ENCODE results near the gene KRT6A.

Gene KRT6A

GRCh38 chr12:52493172-52493571 lies at the start of gene KRT6A:
TSS of gene KRT6A (minus strand) at chr12:52493257. CDS start at chr12:52493188, 69 bp downstream.
- H3K36me3 ChIP-seq (ENCODE audit: control insufficient read depth in 2 of 2, insufficient read depth in 2 of 2, low read length in 2 of 2): no peaks in the 10 kb centered on the region
- no peaks in the 10 kb centered on the region for H3K4me1 ChIP-seq (ENCODE audit: control insufficient read depth in 2 of 2, insufficient read depth in 2 of 2, low read length in 2 of 2)
- H3K9ac ChIP-seq (ENCODE audit: low read depth in 1 of 2, low read length in 2 of 2): no peak within 1 kb of the TSS
- no peak within 1 kb of the TSS for H3K4me3 ChIP-seq (ENCODE audit: low read length in 2 of 2)
- H3K27me3 ChIP-seq (ENCODE audit: control insufficient read depth in 2 of 2, insufficient read depth in 2 of 2, low read length in 2 of 2): peaks cover 0 to 8% of the 10 kb centered on the region in 2 donors
- no peak within 1 kb of the TSS for H3K27ac ChIP-seq (ENCODE audit: low read depth in 2 of 2, low read length in 2 of 2)
- H3K9me3 ChIP-seq (ENCODE audit: control insufficient read depth in 2 of 2, low read length in 2 of 2): no peaks in the 10 kb centered on the region

GRCh38 chr12:52542157-52542556 lies 49.1 kb upstream of the KRT6A start:
- Histone ChIP-seq H3K4me1 (ENCODE audit: control insufficient read depth in 2 of 2, insufficient read depth in 2 of 2, low read length in 2 of 2) (peaks cover 0 to 5% of the 10 kb centered on the region in 2 donors), H3K27me3 (ENCODE audit: control insufficient read depth in 2 of 2, insufficient read depth in 2 of 2, low read length in 2 of 2) (peaks cover 0 to 2% of the 10 kb centered on the region in 2 donors), H3K36me3 (ENCODE audit: control insufficient read depth in 2 of 2, insufficient read depth in 2 of 2, low read length in 2 of 2) (no peaks in the 10 kb centered on the region)

GRCh38 chr12:52541709-52542108 lies 48.7 kb upstream of the KRT6A start:
- Histone ChIP-seq H3K9me3 (ENCODE audit: control insufficient read depth in 2 of 2, low read length in 2 of 2) (no peaks in the 10 kb centered on the region), H3K36me3 (ENCODE audit: control insufficient read depth in 2 of 2, insufficient read depth in 2 of 2, low read length in 2 of 2) (no peaks in the 10 kb centered on the region), H3K4me1 (ENCODE audit: control insufficient read depth in 2 of 2, insufficient read depth in 2 of 2, low read length in 2 of 2) (peaks cover 0 to 5% of the 10 kb centered on the region in 2 donors), H3K9ac (ENCODE audit: low read depth in 1 of 2, low read length in 2 of 2) (no peak overlapping the region), H3K4me3 (ENCODE audit: low read length in 2 of 2) (no peak overlapping the region), H3K27me3 (ENCODE audit: control insufficient read depth in 2 of 2, insufficient read depth in 2 of 2, low read length in 2 of 2) (peaks cover 0 to 2% of the 10 kb centered on the region in 2 donors), H3K27ac (ENCODE audit: low read depth in 2 of 2, low read length in 2 of 2) (no peak overlapping the region)

More at GRCh38 chr12:52542157-52542556, 49.1 kb upstream of the KRT6A start:
- H3K27ac ChIP-seq (ENCODE audit: low read depth in 2 of 2, low read length in 2 of 2): no peak overlapping the region
- H3K4me3 ChIP-seq (ENCODE audit: low read length in 2 of 2): no peak overlapping the region
- H3K9me3 ChIP-seq (ENCODE audit: control insufficient read depth in 2 of 2, low read length in 2 of 2): no peaks in the 10 kb centered on the region
- H3K9ac ChIP-seq (ENCODE audit: low read depth in 1 of 2, low read length in 2 of 2): no peak overlapping the region

- peaks cover 0 to 5% of the 10 kb centered on the region in 2 donors for H3K4me1 ChIP-seq (ENCODE audit: control insufficient read depth in 2 of 2, insufficient read depth in 2 of 2, low read length in 2 of 2)
- H3K27ac ChIP-seq (ENCODE audit: low read depth in 2 of 2, low read length in 2 of 2): no peak overlapping the region
- H3K9me3 ChIP-seq (ENCODE audit: control insufficient read depth in 2 of 2, low read length in 2 of 2): no peaks in the 10 kb centered on the region
- no peaks in the 10 kb centered on the region for H3K27me3 ChIP-seq (ENCODE audit: control insufficient read depth in 2 of 2, insufficient read depth in 2 of 2, low read length in 2 of 2)
- no peaks in the 10 kb centered on the region for H3K36me3 ChIP-seq (ENCODE audit: control insufficient read depth in 2 of 2, insufficient read depth in 2 of 2, low read length in 2 of 2)
- H3K9ac ChIP-seq (ENCODE audit: low read depth in 1 of 2, low read length in 2 of 2): no peak overlapping the region
- no peak overlapping the region for H3K4me3 ChIP-seq (ENCODE audit: low read length in 2 of 2)
Measured at GRCh38 chr12:52540531-52540930, 47.5 kb upstream of the KRT6A start.

- Histone ChIP-seq H3K36me3 (ENCODE audit: control insufficient read depth in 2 of 2, insufficient read depth in 2 of 2, low read length in 2 of 2) (no peaks in the 10 kb centered on the region), H3K4me1 (ENCODE audit: control insufficient read depth in 2 of 2, insufficient read depth in 2 of 2, low read length in 2 of 2) (peaks cover 0 to 5% of the 10 kb centered on the region in 2 donors), H3K9ac (ENCODE audit: low read depth in 1 of 2, low read length in 2 of 2) (no peak overlapping the region), H3K4me3 (ENCODE audit: low read length in 2 of 2) (no peak overlapping the region), H3K27me3 (ENCODE audit: control insufficient read depth in 2 of 2, insufficient read depth in 2 of 2, low read length in 2 of 2) (no peaks in the 10 kb centered on the region), H3K27ac (ENCODE audit: low read depth in 2 of 2, low read length in 2 of 2) (no peak overlapping the region), H3K9me3 (ENCODE audit: control insufficient read depth in 2 of 2, low read length in 2 of 2) (no peaks in the 10 kb centered on the region)
Measured at GRCh38 chr12:52539821-52540173, 46.7 kb upstream of the KRT6A start.

- no peak overlapping the region for H3K4me3 ChIP-seq (ENCODE audit: low read length in 2 of 2)
- no peak overlapping the region for H3K27ac ChIP-seq (ENCODE audit: low read depth in 2 of 2, low read length in 2 of 2)
- H3K27me3 ChIP-seq (ENCODE audit: control insufficient read depth in 2 of 2, insufficient read depth in 2 of 2, low read length in 2 of 2): no peaks in the 10 kb centered on the region
- peaks cover 0 to 5% of the 10 kb centered on the region in 2 donors for H3K4me1 ChIP-seq (ENCODE audit: control insufficient read depth in 2 of 2, insufficient read depth in 2 of 2, low read length in 2 of 2)
- no peaks in the 10 kb centered on the region for H3K36me3 ChIP-seq (ENCODE audit: control insufficient read depth in 2 of 2, insufficient read depth in 2 of 2, low read length in 2 of 2)
- H3K9ac ChIP-seq (ENCODE audit: low read depth in 1 of 2, low read length in 2 of 2): no peak overlapping the region
- H3K9me3 ChIP-seq (ENCODE audit: control insufficient read depth in 2 of 2, low read length in 2 of 2): no peaks in the 10 kb centered on the region
Measured at GRCh38 chr12:52539083-52539820, 46.2 kb upstream of the KRT6A start.

GRCh38 chr12:52537101-52537500 lies 44.0 kb upstream of the KRT6A start:
- H3K4me3 ChIP-seq (ENCODE audit: low read length in 2 of 2): no peak overlapping the region
- H3K36me3 ChIP-seq (ENCODE audit: control insufficient read depth in 2 of 2, insufficient read depth in 2 of 2, low read length in 2 of 2): no peaks in the 10 kb centered on the region
- H3K9ac ChIP-seq (ENCODE audit: low read depth in 1 of 2, low read length in 2 of 2): no peak overlapping the region
- H3K4me1 ChIP-seq (ENCODE audit: control insufficient read depth in 2 of 2, insufficient read depth in 2 of 2, low read length in 2 of 2): peaks cover 0 to 5% of the 10 kb centered on the region in 2 donors
- H3K9me3 ChIP-seq (ENCODE audit: control insufficient read depth in 2 of 2, low read length in 2 of 2): no peaks in the 10 kb centered on the region
- H3K27ac ChIP-seq (ENCODE audit: low read depth in 2 of 2, low read length in 2 of 2): no peak overlapping the region
- no peaks in the 10 kb centered on the region for H3K27me3 ChIP-seq (ENCODE audit: control insufficient read depth in 2 of 2, insufficient read depth in 2 of 2, low read length in 2 of 2)

GRCh38 chr12:52535574-52535973 lies 42.5 kb upstream of the KRT6A start:
- Histone ChIP-seq H3K27me3 (ENCODE audit: control insufficient read depth in 2 of 2, insufficient read depth in 2 of 2, low read length in 2 of 2) (no peaks in the 10 kb centered on the region), H3K9me3 (ENCODE audit: control insufficient read depth in 2 of 2, low read length in 2 of 2) (no peaks in the 10 kb centered on the region)

GRCh38 chr12:52534482-52534881 lies 41.4 kb upstream of the KRT6A start:
- no peak overlapping the region for H3K9ac ChIP-seq (ENCODE audit: low read depth in 1 of 2, low read length in 2 of 2)
- no peaks in the 10 kb centered on the region for H3K36me3 ChIP-seq (ENCODE audit: control insufficient read depth in 2 of 2, insufficient read depth in 2 of 2, low read length in 2 of 2)
- no peak overlapping the region for H3K4me3 ChIP-seq (ENCODE audit: low read length in 2 of 2)
- no peaks in the 10 kb centered on the region for H3K27me3 ChIP-seq (ENCODE audit: control insufficient read depth in 2 of 2, insufficient read depth in 2 of 2, low read length in 2 of 2)
- H3K4me1 ChIP-seq (ENCODE audit: control insufficient read depth in 2 of 2, insufficient read depth in 2 of 2, low read length in 2 of 2): peaks cover 0 to 2% of the 10 kb centered on the region in 2 donors
- no peak overlapping the region for H3K27ac ChIP-seq (ENCODE audit: low read depth in 2 of 2, low read length in 2 of 2)
- H3K9me3 ChIP-seq (ENCODE audit: control insufficient read depth in 2 of 2, low read length in 2 of 2): no peaks in the 10 kb centered on the region

More at GRCh38 chr12:52535574-52535973, 42.5 kb upstream of the KRT6A start:
- no peak overlapping the region for H3K27ac ChIP-seq (ENCODE audit: low read depth in 2 of 2, low read length in 2 of 2)
- peaks cover 0 to 5% of the 10 kb centered on the region in 2 donors for H3K4me1 ChIP-seq (ENCODE audit: control insufficient read depth in 2 of 2, insufficient read depth in 2 of 2, low read length in 2 of 2)
- no peak overlapping the region for H3K9ac ChIP-seq (ENCODE audit: low read depth in 1 of 2, low read length in 2 of 2)
- no peak overlapping the region for H3K4me3 ChIP-seq (ENCODE audit: low read length in 2 of 2)
- H3K36me3 ChIP-seq (ENCODE audit: control insufficient read depth in 2 of 2, insufficient read depth in 2 of 2, low read length in 2 of 2): no peaks in the 10 kb centered on the region

GRCh38 chr12:52533686-52534470 lies 40.8 kb upstream of the KRT6A start:
- Histone ChIP-seq H3K9me3 (ENCODE audit: control insufficient read depth in 2 of 2, low read length in 2 of 2) (no peaks in the 10 kb centered on the region), H3K4me3 (ENCODE audit: low read length in 2 of 2) (no peak overlapping the region), H3K4me1 (ENCODE audit: control insufficient read depth in 2 of 2, insufficient read depth in 2 of 2, low read length in 2 of 2) (no peaks in the 10 kb centered on the region), H3K9ac (ENCODE audit: low read depth in 1 of 2, low read length in 2 of 2) (no peak overlapping the region), H3K27ac (ENCODE audit: low read depth in 2 of 2, low read length in 2 of 2) (no peak overlapping the region), H3K36me3 (ENCODE audit: control insufficient read depth in 2 of 2, insufficient read depth in 2 of 2, low read length in 2 of 2) (no peaks in the 10 kb centered on the region), H3K27me3 (ENCODE audit: control insufficient read depth in 2 of 2, insufficient read depth in 2 of 2, low read length in 2 of 2) (no peaks in the 10 kb centered on the region)
